Ovary (tissue), 3 donors: Measurements from ENCODE around the gene MAP3K7.

Experiments
- EP300 ChIP-seq: sonication (generic); formaldehyde crosslinking; IDR thresholded peaks from one replicate; pipeline ENCODE4 v1.6.1; 2017; ENCODE audit warnings: antibody characterized with exemption
- POLR2A ChIP-seq: fragments of 450-650 bp; IDR thresholded peaks from one replicate; pipeline ENCODE4 v1.6.1; 2017; ENCODE audit warnings: antibody characterized with exemption, mild to moderate bottlenecking, moderate library complexity
- TF ChIP-seq, protein P1 (sequence below), 3 donors: fragments of 450-650 bp in 2 of 3; fragments of 200-600 bp in 1 of 3; IDR thresholded peaks; one replicate each; pipeline versions ENCODE4 v1.5.1 to v1.8.0; 2016 to 2022; ENCODE audit warnings: antibody characterized with exemption in 3 of 3, mild to moderate bottlenecking in 1 of 3
- donor health status: DM: no; HTN: no; CAD: no.

GRCh38 chr6:90480666-90481065 is 106.2 kb downstream of the MAP3K7 start:
- TF ChIP-seq, protein P1, sequence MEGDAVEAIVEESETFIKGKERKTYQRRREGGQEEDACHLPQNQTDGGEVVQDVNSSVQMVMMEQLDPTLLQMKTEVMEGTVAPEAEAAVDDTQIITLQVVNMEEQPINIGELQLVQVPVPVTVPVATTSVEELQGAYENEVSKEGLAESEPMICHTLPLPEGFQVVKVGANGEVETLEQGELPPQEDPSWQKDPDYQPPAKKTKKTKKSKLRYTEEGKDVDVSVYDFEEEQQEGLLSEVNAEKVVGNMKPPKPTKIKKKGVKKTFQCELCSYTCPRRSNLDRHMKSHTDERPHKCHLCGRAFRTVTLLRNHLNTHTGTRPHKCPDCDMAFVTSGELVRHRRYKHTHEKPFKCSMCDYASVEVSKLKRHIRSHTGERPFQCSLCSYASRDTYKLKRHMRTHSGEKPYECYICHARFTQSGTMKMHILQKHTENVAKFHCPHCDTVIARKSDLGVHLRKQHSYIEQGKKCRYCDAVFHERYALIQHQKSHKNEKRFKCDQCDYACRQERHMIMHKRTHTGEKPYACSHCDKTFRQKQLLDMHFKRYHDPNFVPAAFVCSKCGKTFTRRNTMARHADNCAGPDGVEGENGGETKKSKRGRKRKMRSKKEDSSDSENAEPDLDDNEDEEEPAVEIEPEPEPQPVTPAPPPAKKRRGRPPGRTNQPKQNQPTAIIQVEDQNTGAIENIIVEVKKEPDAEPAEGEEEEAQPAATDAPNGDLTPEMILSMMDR (IDR thresholded peaks at IDR 0.05): no peak
- no peak for TF ChIP-seq POLR2A
- TF ChIP-seq EP300: no peak
